K562 treated with DMSO at 1 percent for 12 hours (cell line): ENCODE results near the gene ZNF829. TPM values are rescaled to one million over a fixed set of nuclear protein-coding genes. Genes with fewer than 3 reads are reported as not detected.

ENCODE experiments used
- total RNA-seq: library from RNA; unstranded; fragments of 300-600 nt; gene quantifications from 2 replicates; pipeline ENCODE4 v1.2.3, GENCODE V29; 2022; ENCODE audit not compliant: insufficient read depth

Gene ZNF829
- total RNA-seq: not detected in 2 replicates

GRCh38 chr19:36915992-36916830, at the start of gene ZNF829, which contains the start of gene ZNF568:
ZNF829 (minus strand) TSS chr19:36916291; CDS start chr19:36915167, 1,124 bp downstream.
ZNF568 (plus strand) TSS chr19:36916332; CDS start chr19:36922771, 6,439 bp downstream.

GRCh38 chr19:36850559-36851442, 65.3 kb downstream of the ZNF829 start, which contains the start of gene ZNF345:
ZNF345 (plus strand) TSS chr19:36850876; CDS start chr19:36876831, 25,955 bp downstream.

Other genes with a start within 250 kb of the ZNF829 start
- gene ZNF461, start 249.5 kb downstream of the ZNF829 start, total RNA-seq: 1.2 TPM in 1 of 2 replicates, not detected in the other
- gene ZNF567, start 228.7 kb downstream of the ZNF829 start, total RNA-seq: 1.2 and 3.3 TPM in 2 replicates
- gene ZNF850, start 143.5 kb downstream of the ZNF829 start, total RNA-seq: 1.0 and 1.8 TPM in 2 replicates
- gene ZNF790, start 77.9 kb downstream of the ZNF829 start, total RNA-seq: not detected in 2 replicates
- 0.47 TPM in 1 of 2 replicates, not detected in the other for gene ZNF345, start 65.4 kb downstream of the ZNF829 start, total RNA-seq
- gene ZNF568, start within 50 bp of the ZNF829 start, total RNA-seq: 0.28 TPM in 1 of 2 replicates, not detected in the other
- 2.2 and 5.8 TPM in 2 replicates for gene ZNF420, start 162.1 kb upstream of the ZNF829 start, total RNA-seq